ENCODE results near the gene AUTS2.

DNA sequence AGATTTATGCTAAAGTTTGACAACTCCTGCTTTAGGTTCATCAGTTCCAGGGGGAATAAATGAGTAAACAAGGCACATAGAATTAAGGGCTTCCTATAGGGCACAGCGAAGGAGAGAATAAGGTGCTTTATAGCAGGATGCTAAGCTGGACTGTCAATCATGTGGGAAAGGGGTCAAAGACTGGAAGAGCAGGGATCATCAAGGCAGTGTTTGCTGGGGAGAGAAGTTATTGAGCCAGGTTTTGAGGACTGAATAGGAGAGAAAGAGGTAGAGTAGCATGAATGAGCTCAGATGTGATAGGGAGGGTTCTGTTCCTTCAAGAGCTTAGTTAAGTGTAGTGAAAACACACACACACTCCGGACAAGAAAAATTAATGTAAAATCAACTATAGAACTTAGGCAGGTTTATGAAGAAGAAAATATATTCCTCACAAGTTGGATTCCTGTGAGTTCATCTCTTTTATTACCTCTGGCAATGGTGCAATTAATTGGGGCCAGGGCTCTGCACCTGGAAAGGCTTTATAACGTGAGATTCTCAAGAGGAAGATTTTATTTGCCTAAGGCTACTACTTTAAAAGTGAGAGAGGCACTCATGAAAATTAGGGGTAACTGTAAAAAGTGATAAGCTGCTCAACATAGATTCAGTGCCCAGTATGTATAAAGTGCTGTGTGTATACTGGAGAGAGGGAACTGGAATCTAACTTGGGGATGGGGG is 222.4 kb downstream of the AUTS2 start:
- TF ChIP-seq ZNF366 (tag by site-specific recombination; conservative IDR thresholded peaks at IDR 0.05) (no peak), ZNF768 (tag by site-specific recombination; IDR thresholded peaks at IDR 0.05) (no peak), CTCF (tag by site-specific recombination; IDR thresholded peaks at IDR 0.05) (no peak), ZNF585B (tag by site-specific recombination; IDR thresholded peaks at IDR 0.05) (no peak), SP2 (tag by site-specific recombination; IDR thresholded peaks at IDR 0.05) (no peak), ZNF621 (tag by site-specific recombination; IDR thresholded peaks at IDR 0.05) (no peak), ZBTB17 (tag by site-specific recombination; IDR thresholded peaks at IDR 0.05) (no peak), ZNF596 (tag by site-specific recombination; IDR thresholded peaks at IDR 0.05) (no peak), KLF16 (tag by site-specific recombination; IDR thresholded peaks at IDR 0.05) (no peak), KLF7 (tag by site-specific recombination; IDR thresholded peaks at IDR 0.05; ENCODE audit: borderline replicate concordance) (no peak), ZNF335 (tag by site-specific recombination; conservative IDR thresholded peaks at IDR 0.05) (no peak)
- TF ChIP-seq, protein P1, sequence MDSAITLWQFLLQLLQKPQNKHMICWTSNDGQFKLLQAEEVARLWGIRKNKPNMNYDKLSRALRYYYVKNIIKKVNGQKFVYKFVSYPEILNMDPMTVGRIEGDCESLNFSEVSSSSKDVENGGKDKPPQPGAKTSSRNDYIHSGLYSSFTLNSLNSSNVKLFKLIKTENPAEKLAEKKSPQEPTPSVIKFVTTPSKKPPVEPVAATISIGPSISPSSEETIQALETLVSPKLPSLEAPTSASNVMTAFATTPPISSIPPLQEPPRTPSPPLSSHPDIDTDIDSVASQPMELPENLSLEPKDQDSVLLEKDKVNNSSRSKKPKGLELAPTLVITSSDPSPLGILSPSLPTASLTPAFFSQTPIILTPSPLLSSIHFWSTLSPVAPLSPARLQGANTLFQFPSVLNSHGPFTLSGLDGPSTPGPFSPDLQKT (IDR thresholded peaks at IDR 0.05; ENCODE audit: borderline replicate concordance, low read depth, low read length), result no peak
